BE2C (cell line): ENCODE measurements around the gene MTHFR.

Source experiments
- DNase-seq: peaks from one replicate; pipeline ENCODE4 v3.0.0-alpha.2; 2020
- H3K27me3 ChIP-seq: fragments of 250-450 bp; sonication (Bioruptor Pico); 2 replicates; pipeline ENCODE4 v1.5.1; 2020; ENCODE audit warnings: mild to moderate bottlenecking
- H3K36me3 ChIP-seq: fragments of 250-450 bp; sonication (Bioruptor Pico); 2 replicates; pipeline ENCODE4 v1.5.1; 2020; ENCODE audit warnings: mild to moderate bottlenecking
- H3K4me1 ChIP-seq: fragments of 250-450 bp; sonication (Bioruptor Pico); 2 replicates; pipeline ENCODE4 v1.5.1; 2020
- H3K4me3 ChIP-seq: 2 replicates; pipeline ENCODE4 v1.5.1; 2011; ENCODE audit warnings: low read depth, low read length
- H3K9me3 ChIP-seq: fragments of 250-450 bp; sonication (Bioruptor Pico); 2 replicates; pipeline ENCODE4 v1.5.1; 2020
- CTCF ChIP-seq: IDR thresholded peaks from 2 replicates; pipeline ENCODE4 v1.5.1; 2012; ENCODE audit warnings: mild to moderate bottlenecking, low read depth, low read length

The MTHFR gene

GRCh38 chr1:11764115-11764514 is 41.6 kb downstream of the MTHFR start:
- H3K9me3 ChIP-seq: no peaks in the 10 kb centered on the region
- H3K4me3 ChIP-seq: no peak overlapping the region
- no peak for DNase-seq
- no peaks in the 10 kb centered on the region for H3K27me3 ChIP-seq
- no peaks in the 10 kb centered on the region for H3K4me1 ChIP-seq
- no peaks in the 10 kb centered on the region for H3K36me3 ChIP-seq
- TF ChIP-seq CTCF: no peak

- Histone ChIP-seq H3K9me3 (no peaks in the 10 kb centered on the region), H3K4me1 (no peaks in the 10 kb centered on the region), H3K36me3 (no peaks in the 10 kb centered on the region), H3K4me3 (no peak within 1 kb of the TSS), H3K27me3 (no peaks in the 10 kb centered on the region)
- no peak for TF ChIP-seq CTCF
- peak; percentile 19 for DNase-seq
These were observed 43.8 kb downstream of the MTHFR start, which contains the start of gene C1orf167 for GRCh38 chr1:11761988-11762406. Gene C1orf167, plus strand, starts transcription at chr1:11762193. Its CDS starts 2,208 bp downstream, at chr1:11764401.

GRCh38 chr1:11761285-11761684 is 44.5 kb downstream of the MTHFR start:
- no peak overlapping the region for H3K4me3 ChIP-seq
- no peaks in the 10 kb centered on the region for H3K9me3 ChIP-seq
- no peaks in the 10 kb centered on the region for H3K27me3 ChIP-seq
- H3K36me3 ChIP-seq: no peaks in the 10 kb centered on the region
- H3K4me1 ChIP-seq: no peaks in the 10 kb centered on the region
- no peak for TF ChIP-seq CTCF
- no peak for DNase-seq

- H3K4me3 ChIP-seq: no peak overlapping the region
- no peaks in the 10 kb centered on the region for H3K9me3 ChIP-seq
- TF ChIP-seq CTCF: no peak
- no peaks in the 10 kb centered on the region for H3K4me1 ChIP-seq
- no peak for DNase-seq
- H3K36me3 ChIP-seq: no peaks in the 10 kb centered on the region
- no peaks in the 10 kb centered on the region for H3K27me3 ChIP-seq
These were observed 46.0 kb downstream of the MTHFR start for GRCh38 chr1:11759791-11760190.

- no peak for TF ChIP-seq CTCF
- Histone ChIP-seq H3K9me3 (no peaks in the 10 kb centered on the region), H3K27me3 (no peaks in the 10 kb centered on the region), H3K36me3 (no peaks in the 10 kb centered on the region), H3K4me3 (no peak overlapping the region), H3K4me1 (no peaks in the 10 kb centered on the region)
- no peak for DNase-seq
These were observed 48.7 kb downstream of the MTHFR start for GRCh38 chr1:11757047-11757446.

- H3K4me1 ChIP-seq: no peaks in the 10 kb centered on the region
- no peaks in the 10 kb centered on the region for H3K9me3 ChIP-seq
- no peak overlapping the region for H3K4me3 ChIP-seq
- H3K27me3 ChIP-seq: no peaks in the 10 kb centered on the region
- TF ChIP-seq CTCF: no peak
- no peaks in the 10 kb centered on the region for H3K36me3 ChIP-seq
- no peak for DNase-seq
These were observed 52.1 kb downstream of the MTHFR start for GRCh38 chr1:11753555-11754208.
